ENCODE results near the gene PDZK1.
"Not testable (repeated sequence)": the region's sequence is repeated elsewhere in the genome, so short reads cannot be mapped to it uniquely, and the experiment has no call there.

PDZK1 gene

GRCh38 chr1:145707183-145707867, at the start of gene PDZK1:
PDZK1 (minus strand) TSS chr1:145707368; CDS start chr1:145688021, 19,347 bp downstream.
- no peak for TF ChIP-seq POLR2A (IDR thresholded peaks at IDR 0.05; ENCODE audit: low read depth, low read length)
- DNase-seq (ENCODE audit: insufficient read length, low spot score) = no peak
- no peak for FAIRE-seq

DNA sequence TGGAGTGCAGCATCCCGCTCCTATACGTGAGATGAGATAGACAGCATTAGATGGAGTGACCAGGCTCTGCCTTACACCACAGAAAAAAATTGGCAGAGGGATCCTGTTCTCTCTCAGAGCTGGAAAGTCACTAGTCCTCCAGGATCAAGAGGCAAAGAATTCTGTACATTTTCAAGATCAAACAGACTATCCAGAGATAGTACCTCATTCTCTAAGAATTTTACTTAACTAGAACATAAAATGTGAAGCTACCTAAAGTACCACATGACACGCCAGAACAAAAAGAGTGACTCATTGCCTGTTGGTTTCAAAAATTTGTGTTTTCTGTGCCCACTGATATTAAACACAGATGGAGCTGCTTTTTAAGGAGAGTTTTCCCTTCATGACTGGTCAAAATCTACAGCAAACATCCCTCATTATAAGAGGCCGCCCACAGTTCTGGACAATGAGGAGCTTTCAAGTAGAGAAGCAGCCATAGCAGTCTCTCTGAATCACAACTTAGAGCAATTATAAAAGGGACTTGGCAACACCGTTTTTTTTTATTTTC, 44.4 kb upstream of the PDZK1 start:
- peak; percentile 19 for DNase-seq (ENCODE audit: insufficient read length, low spot score)
- no peak for TF ChIP-seq POLR2A (IDR thresholded peaks at IDR 0.05; ENCODE audit: low read depth, low read length)
- no peak for FAIRE-seq

DNA sequence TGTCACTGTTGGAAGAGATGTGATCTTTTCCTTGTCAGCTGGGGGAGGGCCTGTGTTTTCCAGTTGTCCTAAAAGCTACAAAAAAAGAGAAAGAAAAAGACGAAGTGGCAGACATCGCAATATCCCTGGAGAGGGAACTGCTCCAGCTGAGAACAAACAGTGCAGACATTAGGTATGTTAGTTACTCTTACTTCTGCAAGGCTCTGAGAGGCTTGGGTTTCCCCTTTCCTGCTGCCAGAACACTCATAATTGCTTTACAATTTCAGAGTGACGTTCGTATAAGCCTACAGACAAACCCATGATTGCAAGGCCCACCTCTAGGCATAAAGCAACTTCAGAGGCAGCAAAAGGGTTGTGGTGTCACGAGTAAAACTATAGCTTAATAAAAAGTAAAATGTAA, 43.3 kb upstream of the PDZK1 start:
- FAIRE-seq = no peak
- TF ChIP-seq POLR2A (IDR thresholded peaks at IDR 0.05; ENCODE audit: low read depth, low read length) = no peak
- no peak for DNase-seq (ENCODE audit: insufficient read length, low spot score)

DNA sequence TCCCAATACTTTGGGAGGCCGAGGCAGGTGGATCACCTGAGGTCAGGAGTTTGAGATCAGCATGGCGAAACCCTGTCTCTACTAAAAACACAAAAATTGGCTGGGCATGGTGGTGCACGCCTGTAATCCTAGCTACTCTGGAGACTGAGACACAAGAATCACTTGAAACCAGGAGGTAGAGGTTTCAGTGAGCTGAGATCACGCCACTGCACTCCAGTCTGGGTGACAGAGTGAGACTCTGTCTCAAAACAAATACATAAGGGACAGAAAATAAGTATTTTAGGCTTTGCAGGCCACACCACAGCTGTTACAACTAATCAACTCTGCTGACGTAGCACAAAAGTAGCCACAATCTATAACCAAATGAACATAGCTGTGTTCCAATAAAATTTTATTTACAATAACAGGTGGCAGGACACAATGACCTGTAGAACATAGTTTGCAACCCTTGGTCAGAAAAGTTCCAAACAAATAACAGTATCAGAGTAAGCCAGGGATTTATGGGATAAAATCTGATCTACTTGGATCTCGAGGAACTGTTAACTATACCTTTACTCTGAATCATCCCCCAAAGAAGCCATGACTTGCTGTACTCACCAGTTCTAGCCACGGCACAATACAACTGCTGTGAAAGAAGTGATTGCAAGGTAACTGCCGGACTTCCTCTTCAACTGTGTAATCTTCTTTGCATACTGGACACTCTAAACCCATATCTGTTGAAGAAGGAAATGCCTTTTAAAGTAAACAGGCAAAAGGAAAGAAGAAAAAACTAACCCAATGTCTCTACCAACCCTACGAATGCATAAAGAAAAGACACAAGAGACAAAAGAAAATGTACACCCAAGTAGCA, 40.5 kb upstream of the PDZK1 start:
- no peak for FAIRE-seq

GRCh38 chr1:145740269-145740668, 33.1 kb upstream of the PDZK1 start:
- no peak for FAIRE-seq
- no peak for DNase-seq (ENCODE audit: insufficient read length, low spot score)
- no peak for TF ChIP-seq POLR2A (IDR thresholded peaks at IDR 0.05; ENCODE audit: low read depth, low read length)

More for the DNA sequence above, 40.5 kb upstream of the PDZK1 start:
- no peak for DNase-seq (ENCODE audit: insufficient read length, low spot score)
- no peak for TF ChIP-seq POLR2A (IDR thresholded peaks at IDR 0.05; ENCODE audit: low read depth, low read length)

DNA sequence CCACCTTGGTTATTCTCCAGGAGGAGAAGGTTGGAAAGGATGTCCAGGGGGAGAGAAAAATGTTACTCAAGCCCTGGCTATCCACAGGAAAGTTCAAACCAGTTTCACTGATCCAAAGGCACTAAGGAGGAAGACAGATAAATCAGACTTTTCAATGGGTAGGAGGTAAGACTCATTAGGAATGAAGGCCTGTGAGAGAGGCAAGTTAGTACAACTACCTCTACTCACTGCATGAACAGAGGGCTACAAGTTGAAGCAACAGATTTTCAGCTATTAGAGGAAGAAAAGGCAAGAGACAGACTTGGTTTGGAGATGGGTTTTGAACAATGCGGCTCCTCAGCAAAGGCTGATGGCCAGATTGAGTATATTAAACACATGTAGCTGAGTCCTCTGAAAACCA, 29.0 kb upstream of the PDZK1 start:
- DNase-seq (ENCODE audit: insufficient read length, low spot score) (no peak), FAIRE-seq (no peak)
- no peak for TF ChIP-seq POLR2A (IDR thresholded peaks at IDR 0.05; ENCODE audit: low read depth, low read length)

DNA sequence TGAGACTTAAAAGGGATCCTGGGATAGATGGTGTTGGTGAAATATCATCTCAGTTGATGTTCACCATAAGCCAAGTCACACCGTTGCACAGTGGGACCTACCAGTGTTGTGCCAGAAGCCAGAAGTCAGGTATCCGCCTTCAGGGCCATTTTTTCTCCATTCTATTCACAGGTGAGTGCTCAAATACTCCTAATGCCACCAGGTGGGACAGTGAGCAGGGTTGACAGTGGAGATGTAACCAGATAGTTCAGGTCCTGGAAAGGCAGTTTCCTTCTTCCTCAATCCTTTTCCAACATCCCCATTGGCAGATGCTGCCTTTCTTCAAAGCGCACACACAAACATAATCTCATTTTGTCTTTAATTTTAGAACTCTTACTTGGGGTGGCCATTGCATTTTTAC, 23.7 kb upstream of the PDZK1 start:
- DNase-seq (ENCODE audit: insufficient read length, low spot score) (no peak), FAIRE-seq (no peak)

GRCh38 chr1:145730467-145730866, 23.3 kb upstream of the PDZK1 start:
- DNase-seq (ENCODE audit: insufficient read length, low spot score) (no peak), FAIRE-seq (no peak)
- no peak for TF ChIP-seq POLR2A (IDR thresholded peaks at IDR 0.05; ENCODE audit: low read depth, low read length)

More for the DNA sequence above, 23.7 kb upstream of the PDZK1 start:
- no peak for TF ChIP-seq POLR2A (IDR thresholded peaks at IDR 0.05; ENCODE audit: low read depth, low read length)

DNA sequence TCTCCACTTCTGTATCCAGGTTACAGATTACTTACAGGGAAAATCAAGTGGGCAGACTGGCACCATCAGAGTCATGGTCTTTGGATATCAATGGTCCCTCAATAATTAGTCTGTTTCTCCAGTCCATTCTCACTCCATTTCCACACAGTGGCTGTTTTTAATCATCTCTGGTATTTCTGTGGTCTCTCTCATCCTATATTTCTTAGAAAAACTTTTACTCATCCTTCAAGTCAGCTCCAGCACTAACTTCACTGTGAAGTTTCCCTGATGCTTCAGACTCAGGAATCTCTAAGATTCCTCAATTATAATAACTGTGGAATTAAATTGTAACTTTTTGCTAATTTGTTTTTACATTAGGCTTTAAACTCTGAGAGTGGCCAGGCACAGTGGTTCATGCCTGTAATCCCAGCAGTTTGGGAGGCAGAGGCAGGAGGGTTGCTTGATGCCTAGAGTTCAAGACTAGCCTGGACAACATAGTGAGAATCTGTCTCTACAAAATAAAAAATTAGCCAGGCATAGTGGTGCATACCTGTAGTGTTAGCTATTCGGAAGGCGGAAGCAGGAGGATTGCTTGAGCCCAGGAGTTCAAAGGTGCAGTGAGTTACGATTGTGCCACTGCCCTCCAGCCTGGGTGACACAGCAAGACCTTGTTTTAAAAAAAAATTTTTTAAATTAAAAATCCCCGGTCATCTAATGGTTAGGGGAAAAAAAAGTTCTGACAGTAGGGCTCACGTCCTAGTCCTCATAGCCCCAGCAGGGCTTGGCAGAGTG, 22.7 kb upstream of the PDZK1 start:
- DNase-seq (ENCODE audit: insufficient read length, low spot score) = no peak
- no peak for FAIRE-seq
- TF ChIP-seq POLR2A (IDR thresholded peaks at IDR 0.05; ENCODE audit: low read depth, low read length) = no peak

DNA sequence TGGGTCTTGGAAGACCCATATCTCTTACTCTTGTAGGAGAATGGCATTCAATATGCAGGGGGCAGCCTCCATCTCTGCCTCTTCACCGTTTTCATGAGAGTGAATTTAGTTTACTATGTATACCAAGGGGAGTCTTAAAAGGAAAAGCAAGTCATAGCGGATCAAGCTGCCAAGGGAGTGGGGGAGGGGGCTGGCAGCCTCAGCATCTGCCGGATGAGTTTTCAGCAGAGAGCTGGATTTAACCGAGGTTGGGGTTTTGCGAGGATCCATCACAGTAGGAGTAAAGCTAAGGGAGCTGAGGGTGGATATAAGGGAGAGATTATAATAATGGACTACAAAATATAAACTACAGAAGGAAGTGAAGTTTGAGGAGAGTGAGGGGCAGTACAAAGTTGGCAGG, 22.0 kb upstream of the PDZK1 start:
- DNase-seq (ENCODE audit: insufficient read length, low spot score) (no peak), FAIRE-seq (no peak)

DNA sequence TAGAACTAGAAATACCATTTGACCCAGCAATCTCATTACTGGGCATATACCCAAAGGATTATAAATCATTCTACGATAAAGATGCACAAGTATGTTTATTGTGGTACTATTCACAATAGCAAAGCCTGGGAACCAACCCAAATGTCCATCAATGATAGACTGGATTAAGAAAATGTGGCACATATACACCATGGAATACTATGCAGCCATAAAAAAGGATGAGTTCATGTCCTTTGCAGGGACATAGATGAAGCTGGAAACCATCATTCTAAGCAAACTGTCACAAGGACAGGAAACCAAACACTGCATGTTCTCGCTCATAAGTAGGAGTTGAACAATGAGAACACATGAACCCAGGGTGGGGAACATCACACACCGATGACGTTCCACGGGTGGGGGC, 19.0 kb upstream of the PDZK1 start:
- not testable (repeated sequence) for DNase-seq (ENCODE audit: insufficient read length, low spot score)

More for the DNA sequence above, 22.0 kb upstream of the PDZK1 start:
- no peak for TF ChIP-seq POLR2A (IDR thresholded peaks at IDR 0.05; ENCODE audit: low read depth, low read length)

DNA sequence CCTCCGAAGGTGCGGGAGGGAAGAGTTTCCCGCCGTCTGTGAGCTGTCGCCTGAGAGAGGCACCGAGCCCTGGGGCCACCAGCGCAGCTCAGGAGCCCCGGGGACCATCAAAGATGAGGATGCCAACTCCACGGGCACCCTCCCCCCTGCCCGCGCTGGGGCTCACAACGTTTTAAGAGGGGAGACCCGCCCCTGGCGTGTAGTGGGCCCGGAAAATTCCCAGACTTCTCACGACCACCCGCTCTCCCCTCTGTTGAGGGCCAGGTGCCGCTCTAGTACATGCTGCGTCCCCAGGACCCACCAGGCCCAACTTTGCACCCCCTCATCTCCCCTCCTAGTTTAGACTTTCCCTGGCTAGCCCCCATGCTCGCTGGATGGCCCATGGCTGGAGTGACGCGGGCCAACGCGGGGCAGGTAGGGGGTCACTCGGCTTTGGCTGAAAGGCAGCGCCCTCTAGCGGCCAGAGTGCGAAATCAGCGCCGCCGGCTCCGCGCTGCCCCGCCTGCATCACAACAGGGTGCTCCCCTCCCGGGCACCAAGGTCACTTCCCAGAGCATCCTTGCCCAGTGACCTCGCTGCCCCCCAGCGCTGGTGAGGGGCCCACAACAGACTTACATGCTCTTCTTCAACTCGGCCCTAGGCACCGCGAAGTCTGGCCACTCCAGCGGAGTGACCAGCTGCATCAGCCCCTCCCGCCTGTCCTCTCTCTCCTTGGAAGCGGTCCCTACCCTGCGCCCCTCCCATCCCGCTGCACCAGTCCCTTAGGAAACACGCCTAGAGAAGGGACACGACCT, 13.9 kb upstream of the PDZK1 start:
- peak; percentile 79 for DNase-seq (ENCODE audit: insufficient read length, low spot score)
- no peak for TF ChIP-seq POLR2A (IDR thresholded peaks at IDR 0.05; ENCODE audit: low read depth, low read length)
- no peak for FAIRE-seq

More for the DNA sequence above, 19.0 kb upstream of the PDZK1 start:
- FAIRE-seq = not testable (repeated sequence)

DNA sequence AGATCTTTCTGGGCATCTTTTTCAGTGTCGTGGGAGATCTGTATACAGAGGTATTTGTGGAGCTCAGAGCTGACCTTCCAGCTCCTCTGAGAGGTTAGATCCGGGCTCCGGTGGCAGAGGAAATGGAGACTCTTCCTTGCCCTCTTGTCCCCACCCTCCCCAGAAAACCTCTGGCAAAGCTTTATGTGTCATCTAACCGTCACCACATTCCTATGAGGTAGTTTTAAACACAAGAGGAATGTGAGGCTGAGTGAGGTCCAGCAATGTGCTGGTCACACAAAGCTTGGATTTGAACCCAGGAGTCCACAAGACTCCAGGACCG, 13.3 kb upstream of the PDZK1 start:
- peak; percentile 67 for DNase-seq (ENCODE audit: insufficient read length, low spot score)
- peak; percentile 85 for FAIRE-seq

More for the DNA sequence above, 13.3 kb upstream of the PDZK1 start:
- no peak for TF ChIP-seq POLR2A (IDR thresholded peaks at IDR 0.05; ENCODE audit: low read depth, low read length)
